ENCODE results near the gene TMEM247. TPM values are rescaled to one million over a fixed set of nuclear protein-coding genes. Genes with fewer than 3 reads are reported as not detected.

TMEM247 gene
- total RNA-seq, 1 experiment from 2014 or later = not detected

DNA sequence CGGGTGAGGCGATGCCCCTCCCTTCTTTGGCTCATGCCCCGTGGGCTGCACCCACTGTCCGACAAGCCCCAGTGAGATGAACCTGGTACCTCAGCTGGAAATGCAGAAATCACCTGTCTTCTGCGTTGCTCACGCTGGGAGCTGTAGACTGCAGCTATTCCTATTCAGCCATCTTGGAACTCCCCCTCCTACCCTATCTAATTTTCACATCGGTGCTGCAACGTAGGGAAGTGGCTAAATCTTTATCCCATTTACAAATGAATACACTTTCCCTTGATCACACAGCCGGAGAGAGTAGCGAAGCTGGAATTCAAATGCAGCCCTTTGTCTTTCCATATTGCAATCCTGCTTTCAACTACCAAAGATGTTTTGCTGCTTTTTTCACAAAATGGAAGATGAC lies 1.4 kb upstream of the TMEM247 start:
- no peak for DNase-seq
- peaks cover 36% of the 10 kb centered on the region for H3K27me3 Mint-ChIP-seq (ENCODE audit: low read depth)
- no peak overlapping the region for H3K4ac ChIP-seq (ENCODE audit: low read depth, low read length)
- no peak overlapping the region for H2AK5ac ChIP-seq (ENCODE audit: insufficient read length, low read length)
- H3T11ph ChIP-seq (ENCODE audit: low read length) = no peak overlapping the region
- peak overlapping the region in 1 of 3 experiments; percentile 66; a peak in 1 of 7 replicates for H3K27ac Mint-ChIP-seq
- TF ChIP-seq, protein P1, sequence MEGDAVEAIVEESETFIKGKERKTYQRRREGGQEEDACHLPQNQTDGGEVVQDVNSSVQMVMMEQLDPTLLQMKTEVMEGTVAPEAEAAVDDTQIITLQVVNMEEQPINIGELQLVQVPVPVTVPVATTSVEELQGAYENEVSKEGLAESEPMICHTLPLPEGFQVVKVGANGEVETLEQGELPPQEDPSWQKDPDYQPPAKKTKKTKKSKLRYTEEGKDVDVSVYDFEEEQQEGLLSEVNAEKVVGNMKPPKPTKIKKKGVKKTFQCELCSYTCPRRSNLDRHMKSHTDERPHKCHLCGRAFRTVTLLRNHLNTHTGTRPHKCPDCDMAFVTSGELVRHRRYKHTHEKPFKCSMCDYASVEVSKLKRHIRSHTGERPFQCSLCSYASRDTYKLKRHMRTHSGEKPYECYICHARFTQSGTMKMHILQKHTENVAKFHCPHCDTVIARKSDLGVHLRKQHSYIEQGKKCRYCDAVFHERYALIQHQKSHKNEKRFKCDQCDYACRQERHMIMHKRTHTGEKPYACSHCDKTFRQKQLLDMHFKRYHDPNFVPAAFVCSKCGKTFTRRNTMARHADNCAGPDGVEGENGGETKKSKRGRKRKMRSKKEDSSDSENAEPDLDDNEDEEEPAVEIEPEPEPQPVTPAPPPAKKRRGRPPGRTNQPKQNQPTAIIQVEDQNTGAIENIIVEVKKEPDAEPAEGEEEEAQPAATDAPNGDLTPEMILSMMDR (conservative IDR thresholded peaks at IDR 0.05) = no peak
- no peak overlapping the region for H2BK120ac ChIP-seq (ENCODE audit: low read depth, low read length, poor library complexity, severe bottlenecking)
- H4K20me1 ChIP-seq (ENCODE audit: control insufficient read depth, insufficient read depth, insufficient read length) = no peaks in the 10 kb centered on the region
- no peak overlapping the region for H2BK5ac ChIP-seq (ENCODE audit: insufficient read length, low read length)
- H3K79me2 ChIP-seq (ENCODE audit: insufficient read depth, low read length) = no peaks in the 10 kb centered on the region
- no peak overlapping the region for H2BK20ac ChIP-seq (ENCODE audit: low read depth, low read length, poor library complexity, severe bottlenecking)
- no peaks in the 10 kb centered on the region for H3K9me3 ChIP-seq (ENCODE audit: control insufficient read depth, low read depth, low read length)
- H3K23ac ChIP-seq (ENCODE audit: insufficient read length, low read depth, low read length) = no peak overlapping the region
- peaks cover 17 to 28% of the 10 kb centered on the region in 2 experiments; a peak in 4 of 5 replicates for H3K9me3 Mint-ChIP-seq
- peaks cover 12 to 17% (median 13%) of the 10 kb centered on the region in 3 experiments for H3K36me3 Mint-ChIP-seq (ENCODE audit: insufficient read depth in 1 of 3, low read depth in 3 of 3)
- H3K4me1 ChIP-seq (ENCODE audit: insufficient read depth, low read length) = peaks cover 10% of the 10 kb centered on the region; the same call in 1 of the 2 replicates
- no peak overlapping the region for H3K14ac ChIP-seq (ENCODE audit: insufficient read depth, low read length)
- peaks cover 11 to 16% of the 10 kb centered on the region in 2 experiments; a peak in 3 of 4 replicates for H3K4me1 Mint-ChIP-seq
- H3K27ac ChIP-seq (ENCODE audit: insufficient read length, low read depth, low read length) = no peak overlapping the region
- no peak overlapping the region for H2AFZ ChIP-seq (ENCODE audit: low read length)
- no peaks in the 10 kb centered on the region for H3K79me1 ChIP-seq (ENCODE audit: insufficient read depth, low read depth, low read length, poor library complexity, severe bottlenecking)
- H3K18ac ChIP-seq (ENCODE audit: insufficient read length, low read depth, low read length) = no peak overlapping the region
- H3K56ac ChIP-seq (ENCODE audit: insufficient read length, low read depth, low read length) = no peak overlapping the region
- no peak overlapping the region for H3K4me2 ChIP-seq (ENCODE audit: insufficient read depth, insufficient read length, low read length)
- H3K9ac ChIP-seq (ENCODE audit: extremely low read depth, insufficient read length, low read length) = no peak overlapping the region
- H2BK12ac ChIP-seq (ENCODE audit: insufficient read length, low read depth, low read length) = no peak overlapping the region
- H3K27me3 ChIP-seq (ENCODE audit: insufficient read depth, low read length) = no peaks in the 10 kb centered on the region
- H4K91ac ChIP-seq (ENCODE audit: insufficient read length, low read depth, low read length) = no peak overlapping the region
- H4K8ac ChIP-seq (replicated peaks; ENCODE audit: insufficient read length, low read depth, low read length) = no peak overlapping the region
- no CpG with 5 or more reads among the region's 10 CpGs for whole genome bisulfite sequencing (ENCODE audit: extremely low coverage, insufficient read length, low lambda C conversion rate)
- no peak overlapping the region for H4K5ac ChIP-seq (ENCODE audit: insufficient read length, low read depth, low read length)
- H3K4me3 Mint-ChIP-seq = no peak overlapping the region
- H3K23me2 ChIP-seq (ENCODE audit: insufficient read length, low read depth, low read length, poor library complexity, severe bottlenecking) = no peaks in the 10 kb centered on the region
- no peak overlapping the region for H2BK15ac ChIP-seq (ENCODE audit: low read depth, low read length)

All from H9 (cell line).